Trophoblast cell (in vitro differentiated cells and primary cell): ENCODE measurements around the gene GHDC.

Source experiments
- DNase-seq, 2 donors: peaks; one replicate each; pipeline ENCODE4 v3.0.0-alpha.2; 2016
- H2AFZ ChIP-seq: 2 replicates; pipeline ENCODE4 v1.6.1; 2013; ENCODE audit warnings: low read length, moderate library complexity, mild to moderate bottlenecking; ENCODE audit not compliant: insufficient read depth, poor library complexity
- H2AK5ac ChIP-seq: 2 replicates; pipeline ENCODE4 v1.6.1; 2013; ENCODE audit warnings: mild to moderate bottlenecking, low read length
- H2BK120ac ChIP-seq: 2 replicates; pipeline ENCODE4 v1.6.1; 2013; ENCODE audit warnings: low read length, mild to moderate bottlenecking, moderate library complexity; ENCODE audit not compliant: insufficient read depth, poor library complexity
- H2BK12ac ChIP-seq: 2 replicates; pipeline ENCODE4 v1.6.1; 2013; ENCODE audit warnings: mild to moderate bottlenecking, low read length, moderate library complexity
- H2BK5ac ChIP-seq: 2 replicates; pipeline ENCODE4 v1.6.1; 2013; ENCODE audit warnings: low read length, low read depth, moderate library complexity, mild to moderate bottlenecking; ENCODE audit not compliant: poor library complexity
- H3K14ac ChIP-seq: 2 replicates; pipeline ENCODE4 v1.6.1; 2013; ENCODE audit warnings: mild to moderate bottlenecking, low read length
- H3K18ac ChIP-seq: 2 replicates; pipeline ENCODE4 v1.6.1; 2013; ENCODE audit warnings: mild to moderate bottlenecking, low read length
- H3K23ac ChIP-seq: 2 replicates; pipeline ENCODE4 v1.6.1; 2013; ENCODE audit warnings: low read length
- H3K27ac ChIP-seq: 2 replicates; pipeline ENCODE4 v1.5.1; 2013; ENCODE audit warnings: low read depth, mild to moderate bottlenecking, inconsistent platforms, low read length, moderate library complexity
- H3K27me3 ChIP-seq: 2 replicates; pipeline ENCODE4 v1.6.1; 2013; ENCODE audit warnings: inconsistent platforms, mild to moderate bottlenecking, low read length, moderate library complexity; ENCODE audit not compliant: insufficient read depth
- H3K36me3 ChIP-seq, 2 experiments: 1 replicate in 1 of 2; 2 replicates in 1 of 2; pipeline ENCODE4 v1.6.1; 2013; ENCODE audit warnings: low read length in 2 of 2, mild to moderate bottlenecking in 2 of 2, moderate library complexity in 1 of 2; ENCODE audit not compliant: insufficient read depth in 2 of 2, control insufficient read depth in 1 of 2
- H3K4ac ChIP-seq: 2 replicates; pipeline ENCODE4 v1.6.1; 2013; ENCODE audit warnings: low read depth, mild to moderate bottlenecking, low read length, moderate library complexity
- H3K4me1 ChIP-seq, 2 experiments: 1 replicate in 1 of 2; 2 replicates in 1 of 2; pipeline ENCODE4 v1.6.1; 2013; ENCODE audit warnings: low read length in 2 of 2, mild to moderate bottlenecking in 2 of 2, moderate library complexity in 1 of 2; ENCODE audit not compliant: insufficient read depth in 2 of 2, control insufficient read depth in 1 of 2
- H3K4me2 ChIP-seq: 2 replicates; pipeline ENCODE4 v1.6.1; 2013; ENCODE audit warnings: inconsistent platforms, mild to moderate bottlenecking, low read length, moderate library complexity
- H3K4me3 ChIP-seq: 2 replicates; pipeline ENCODE4 v1.5.1; 2013; ENCODE audit warnings: mild to moderate bottlenecking, low read depth, low read length, inconsistent platforms
- H3K79me1 ChIP-seq: one replicate; pipeline ENCODE4 v1.6.1; 2013; ENCODE audit warnings: low read length
- H3K79me2 ChIP-seq: 2 replicates; pipeline ENCODE4 v1.6.1; 2013; ENCODE audit warnings: low read length, mild to moderate bottlenecking; ENCODE audit not compliant: control insufficient read depth, insufficient read depth, poor library complexity
- H3K9ac ChIP-seq: 2 replicates; pipeline ENCODE4 v1.6.1; 2013; ENCODE audit warnings: mild to moderate bottlenecking, low read length
- H3K9me3 ChIP-seq: 2 replicates; pipeline ENCODE4 v1.6.1; 2013; ENCODE audit warnings: low read depth, mild to moderate bottlenecking, control low read depth, inconsistent platforms, low read length; ENCODE audit not compliant: insufficient read depth
- H4K12ac ChIP-seq: 2 replicates; pipeline ENCODE4 v1.6.1; 2013; ENCODE audit warnings: low read depth, mild to moderate bottlenecking, low read length, moderate library complexity
- H4K8ac ChIP-seq: 2 replicates; pipeline ENCODE4 v1.6.1; 2013; ENCODE audit warnings: low read depth, mild to moderate bottlenecking, low read length, moderate library complexity
- H4K91ac ChIP-seq: one replicate; pipeline ENCODE4 v1.6.1; 2013; ENCODE audit warnings: low read depth, mild to moderate bottlenecking, low read length, moderate library complexity
- WGBS: extraction: QIAGEN DNeasy Blood & Tissue Kit; methylation state at CpG from one replicate; pipeline ENCODE4 v1.1.7; 2013; ENCODE audit warnings: missing lambda C conversion rate; ENCODE audit not compliant: insufficient read length, insufficient coverage; ENCODE audit errors: extremely low coverage; 5-methylcytosine and 5-hydroxymethylcytosine counted together

Gene GHDC

GRCh38 chr17:42171831-42172230, 22.5 kb downstream of the GHDC start:
- no peaks in the 10 kb centered on the region for H3K27me3 ChIP-seq
- H3K36me3 ChIP-seq: no peaks in the 10 kb centered on the region
- H2AK5ac ChIP-seq: no peak overlapping the region
- DNase-seq: no peak
- H4K8ac ChIP-seq: no peak overlapping the region
- H3K23ac ChIP-seq: no peak overlapping the region
- H3K4me2 ChIP-seq: no peak overlapping the region
- H2BK5ac ChIP-seq: no peak overlapping the region
- H3K4ac ChIP-seq: no peak overlapping the region
- H3K79me1 ChIP-seq: no peaks in the 10 kb centered on the region
- no peak overlapping the region for H2BK12ac ChIP-seq
- no peaks in the 10 kb centered on the region for H3K79me2 ChIP-seq
- peaks cover 0 to 10% of the 10 kb centered on the region in 2 experiments for H3K4me1 ChIP-seq
- no CpG with 5 or more reads among the region's 11 CpGs for WGBS
- no peak overlapping the region for H2AFZ ChIP-seq
- no peak overlapping the region for H3K27ac ChIP-seq
- H2BK120ac ChIP-seq: no peak overlapping the region
- H3K18ac ChIP-seq: no peak overlapping the region
- H3K9me3 ChIP-seq: peaks cover 2% of the 10 kb centered on the region
- no peak overlapping the region for H3K14ac ChIP-seq
- no peak overlapping the region for H4K12ac ChIP-seq
- H3K4me3 ChIP-seq: no peak overlapping the region
- H4K91ac ChIP-seq: no peak overlapping the region
- no peak overlapping the region for H3K9ac ChIP-seq

- no peak for DNase-seq
Measured at GRCh38 chr17:42169351-42169750, 24.9 kb downstream of the GHDC start.

DNA sequence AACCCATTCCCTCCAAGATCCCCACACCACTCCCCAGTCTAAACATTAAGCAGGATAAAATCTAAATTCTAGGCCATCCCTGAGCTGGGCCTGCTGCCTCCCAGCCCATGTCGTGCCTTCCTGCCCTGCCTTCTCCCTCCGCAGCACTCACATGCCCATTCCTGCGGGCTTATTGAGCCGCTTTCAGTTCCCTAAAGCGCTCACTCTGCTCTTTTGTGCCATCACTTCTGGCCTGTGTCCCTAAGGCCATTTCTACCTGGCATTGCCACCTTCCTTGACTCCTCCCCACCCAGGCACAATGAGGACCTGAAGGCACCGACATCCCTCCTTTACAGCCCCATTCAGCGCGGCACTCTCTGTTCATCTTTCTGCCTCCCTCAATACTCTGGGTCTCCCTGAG, 26.5 kb downstream of the GHDC start:
- Histone ChIP-seq H2BK12ac (no peak overlapping the region), H3K14ac (no peak overlapping the region), H3K4me2 (no peak overlapping the region), H4K12ac (no peak overlapping the region), H3K79me2 (no peaks in the 10 kb centered on the region), H4K8ac (no peak overlapping the region), H4K91ac (no peak overlapping the region), H3K18ac (no peak overlapping the region), H3K27ac (no peak overlapping the region), H2BK120ac (no peak overlapping the region), H3K4ac (no peak overlapping the region), H2AFZ (no peak overlapping the region), H3K4me1 (peaks cover 0 to 10% of the 10 kb centered on the region in 2 experiments), H3K9ac (no peak overlapping the region), H3K27me3 (no peaks in the 10 kb centered on the region), H3K4me3 (no peak overlapping the region), H3K9me3 (peaks cover 6% of the 10 kb centered on the region), H3K79me1 (no peaks in the 10 kb centered on the region), H2AK5ac (no peak overlapping the region), H2BK5ac (no peak overlapping the region), H3K36me3 (no peaks in the 10 kb centered on the region), H3K23ac (no peak overlapping the region)
- no CpG with 5 or more reads among the region's 8 CpGs for WGBS
- no peak for DNase-seq

More at GRCh38 chr17:42169351-42169750, 24.9 kb downstream of the GHDC start:
- Histone ChIP-seq H3K4me2 (no peak overlapping the region), H3K27ac (no peak overlapping the region), H3K23ac (no peak overlapping the region), H2BK120ac (no peak overlapping the region), H3K9ac (no peak overlapping the region), H3K36me3 (no peaks in the 10 kb centered on the region), H3K79me2 (no peaks in the 10 kb centered on the region), H3K4ac (no peak overlapping the region), H3K27me3 (no peaks in the 10 kb centered on the region), H2BK12ac (no peak overlapping the region), H3K18ac (no peak overlapping the region), H2AFZ (no peak overlapping the region), H3K79me1 (no peaks in the 10 kb centered on the region), H3K14ac (no peak overlapping the region), H4K8ac (no peak overlapping the region), H4K12ac (no peak overlapping the region), H3K4me3 (no peak overlapping the region), H2AK5ac (no peak overlapping the region), H2BK5ac (no peak overlapping the region), H4K91ac (no peak overlapping the region), H3K4me1 (peaks cover 0 to 10% of the 10 kb centered on the region in 2 experiments), H3K9me3 (peaks cover 5% of the 10 kb centered on the region)
- WGBS: no CpG with 5 or more reads among the region's 29 CpGs

DNA sequence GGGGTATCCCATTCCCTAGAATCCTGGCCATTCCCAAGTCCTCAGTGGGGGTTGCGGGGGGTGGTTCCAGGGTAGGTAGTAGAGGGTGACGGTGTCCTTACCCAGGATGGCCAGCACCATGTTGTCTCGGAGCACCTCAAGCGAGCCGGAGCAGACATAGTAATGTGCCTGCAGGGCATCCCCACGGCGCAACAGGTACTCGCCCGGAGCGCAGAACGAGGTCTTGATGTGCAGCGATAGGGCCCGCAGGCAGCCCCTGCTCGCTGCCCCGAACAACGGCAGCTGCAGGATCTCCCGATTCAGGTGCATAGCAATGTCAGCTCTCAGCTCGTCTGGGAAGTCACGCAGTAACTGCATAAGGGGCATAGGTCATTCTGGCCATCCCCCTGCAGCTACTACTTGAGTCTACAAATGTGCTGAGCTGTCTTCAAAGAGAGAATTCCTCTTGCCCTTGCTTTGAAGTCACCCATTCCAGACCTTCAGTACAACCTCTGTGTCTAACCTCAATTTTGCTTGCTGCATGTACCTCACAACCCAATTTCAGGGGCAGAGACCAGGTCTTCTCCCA, 28.0 kb downstream of the GHDC start:
- no peaks in the 10 kb centered on the region for H3K79me2 ChIP-seq
- H3K18ac ChIP-seq: no peak overlapping the region
- H2BK120ac ChIP-seq: no peak overlapping the region
- DNase-seq: peak; percentile 96 to 97
- no peak overlapping the region for H4K91ac ChIP-seq
- H3K9me3 ChIP-seq: peaks cover 6% of the 10 kb centered on the region
- H4K8ac ChIP-seq: no peak overlapping the region
- H3K4ac ChIP-seq: no peak overlapping the region
- H3K4me3 ChIP-seq: no peak overlapping the region
- peaks cover 0 to 2% of the 10 kb centered on the region in 2 experiments for H3K4me1 ChIP-seq
- WGBS: no CpG with 5 or more reads among the region's 19 CpGs
- H3K14ac ChIP-seq: no peak overlapping the region
- no peaks in the 10 kb centered on the region for H3K27me3 ChIP-seq
- no peaks in the 10 kb centered on the region for H3K79me1 ChIP-seq
- H2AK5ac ChIP-seq: no peak overlapping the region
- H2BK12ac ChIP-seq: no peak overlapping the region
- H3K27ac ChIP-seq: no peak overlapping the region
- H2BK5ac ChIP-seq: no peak overlapping the region
- H3K4me2 ChIP-seq: no peak overlapping the region
- H3K36me3 ChIP-seq: no peaks in the 10 kb centered on the region
- no peak overlapping the region for H3K23ac ChIP-seq
- H4K12ac ChIP-seq: no peak overlapping the region
- H3K9ac ChIP-seq: no peak overlapping the region
- H2AFZ ChIP-seq: no peak overlapping the region
